Mononuclear cell (primary cell): ENCODE data around the gene TFDP1. TPM values are rescaled to one million over a fixed set of nuclear protein-coding genes. Genes with fewer than 3 reads are reported as not detected.

Experiments
- H3K27me3 ChIP-seq: 2 replicates; pipeline ENCODE4 v1.6.0; 2011; ENCODE audit warnings: low read length, control low read depth; ENCODE audit not compliant: insufficient read depth
- H3K4me1 ChIP-seq: 2 replicates; pipeline ENCODE4 v1.5.1; 2011; ENCODE audit warnings: mild to moderate bottlenecking, low read length, control low read depth; ENCODE audit not compliant: insufficient read depth
- H3K4me3 ChIP-seq: 2 replicates; pipeline ENCODE4 v1.5.1; 2011; ENCODE audit warnings: mild to moderate bottlenecking, low read length, moderate library complexity
- H3K9me3 ChIP-seq: 2 replicates; pipeline ENCODE4 v1.5.1; 2011; ENCODE audit warnings: low read depth, mild to moderate bottlenecking, control low read depth, low read length
- total RNA-seq: library from RNA; depleted of rRNA; stranded (reverse); fragments of >200 nt; gene quantifications from one replicate; pipeline ENCODE4 v1.2.3, GENCODE V29; 2012

Gene TFDP1
- total RNA-seq, 1 donor = 20.3 TPM

- Histone ChIP-seq H3K4me3 (no peak overlapping the region), H3K9me3 (peaks cover 5% of the 10 kb centered on the region), H3K27me3 (no peaks in the 10 kb centered on the region), H3K4me1 (no peaks in the 10 kb centered on the region)
Observed at GRCh38 chr13:113656003-113656588, 71.5 kb downstream of the TFDP1 start.

- H3K27me3 ChIP-seq = no peaks in the 10 kb centered on the region
Observed at GRCh38 chr13:113656831-113657671, 72.5 kb downstream of the TFDP1 start.

DNA sequence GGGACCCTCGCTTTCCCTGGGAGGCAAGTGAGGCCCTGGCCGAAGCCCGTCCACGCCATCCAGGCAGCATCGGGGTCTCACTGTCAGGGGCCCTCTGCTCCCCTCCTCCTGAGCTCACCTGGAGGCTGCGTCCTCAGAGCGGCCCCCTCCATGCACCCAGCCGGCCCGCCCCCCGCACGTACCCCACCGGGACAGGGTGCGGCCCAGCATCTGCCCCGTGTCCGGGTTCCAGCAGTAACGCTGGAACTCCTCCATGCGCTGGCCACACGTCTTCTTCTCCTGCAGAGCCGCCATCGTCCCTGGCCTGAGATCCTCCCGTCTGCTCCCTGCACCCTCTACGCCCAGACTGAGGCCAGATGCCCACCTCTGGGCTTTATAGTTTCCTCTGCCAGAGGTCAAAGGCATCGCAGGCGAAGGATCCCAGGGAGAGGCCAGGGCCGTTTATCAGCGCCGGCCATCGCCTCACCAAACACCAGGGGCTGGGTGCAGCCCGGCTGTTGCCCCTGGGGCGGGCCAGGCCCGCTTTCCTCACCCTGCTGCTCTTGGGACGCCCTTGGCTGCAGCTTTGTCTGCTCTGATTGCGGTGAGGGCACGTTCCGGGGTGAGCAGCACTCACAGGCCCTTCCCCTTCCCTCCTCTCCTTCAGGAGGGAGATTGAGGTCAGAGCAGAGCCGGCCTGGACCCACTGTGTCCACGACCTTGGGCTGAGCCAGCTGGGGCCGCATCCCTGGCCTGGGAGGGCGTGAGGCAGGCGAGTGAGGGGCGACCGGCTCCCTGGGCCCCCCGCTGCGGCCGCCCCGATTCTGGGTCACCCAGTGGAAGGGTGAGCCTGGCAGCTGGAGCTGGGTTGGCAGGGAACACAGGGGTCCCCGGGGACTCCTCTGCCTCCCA lies 73.5 kb downstream of the TFDP1 start, which contains the start of gene ATP4B:
Gene ATP4B, minus strand, starts transcription at position 348 of the 891 bp plus-strand sequence. Its CDS starts 54 bp downstream, at position 294.
- no peak within 1 kb of the TSS for H3K4me3 ChIP-seq
- no peaks in the 10 kb centered on the region for H3K27me3 ChIP-seq
- no peaks in the 10 kb centered on the region for H3K4me1 ChIP-seq
- peaks cover 17% of the 10 kb centered on the region for H3K9me3 ChIP-seq

More at GRCh38 chr13:113656831-113657671, 72.5 kb downstream of the TFDP1 start:
- Histone ChIP-seq H3K4me3 (no peak overlapping the region), H3K4me1 (no peaks in the 10 kb centered on the region), H3K9me3 (peaks cover 14% of the 10 kb centered on the region)

DNA sequence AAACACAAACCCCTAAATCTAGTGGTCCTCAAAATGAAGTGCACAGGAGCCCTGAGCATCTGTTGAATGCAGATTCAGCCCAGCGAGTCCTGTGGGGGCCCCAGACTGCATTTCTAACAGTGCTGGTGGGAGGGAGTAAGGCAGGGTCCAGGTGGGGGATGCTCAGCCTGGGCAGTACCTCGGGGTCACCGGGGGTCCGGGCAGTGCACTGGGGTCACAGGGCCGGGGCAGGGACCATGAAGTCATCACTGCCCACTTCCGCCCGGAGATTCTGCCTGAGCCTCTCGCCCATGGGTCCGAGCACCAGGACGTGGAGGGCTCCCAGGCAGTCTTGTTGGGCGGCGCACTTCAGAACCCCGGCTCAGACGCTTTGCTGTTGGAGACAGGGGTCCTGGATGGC lies 74.3 kb downstream of the TFDP1 start:
- Histone ChIP-seq H3K4me3 (no peak overlapping the region), H3K9me3 (peaks cover 17% of the 10 kb centered on the region), H3K27me3 (no peaks in the 10 kb centered on the region), H3K4me1 (no peaks in the 10 kb centered on the region)

DNA sequence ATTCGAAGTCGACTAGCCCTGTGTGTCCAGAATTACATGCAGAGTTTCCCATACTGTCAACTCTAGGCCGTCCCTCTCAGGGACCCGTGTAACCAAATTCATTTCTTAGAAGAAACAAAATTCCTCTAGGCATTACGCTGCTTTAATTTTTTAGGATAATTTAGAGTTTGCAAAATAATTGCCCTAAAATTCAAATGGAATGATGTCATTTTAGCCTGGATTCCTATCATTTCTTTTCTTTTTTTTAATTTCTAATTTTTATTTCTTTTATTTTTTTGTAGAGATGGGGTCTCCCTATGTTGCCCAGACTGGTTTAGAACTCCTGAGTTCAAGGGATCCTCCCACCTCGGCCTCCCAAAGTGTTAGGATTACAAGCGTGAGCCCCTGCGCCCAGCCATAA lies 74.8 kb downstream of the TFDP1 start:
- no peak overlapping the region for H3K4me3 ChIP-seq

GRCh38 chr13:113660066-113660465 lies 75.5 kb downstream of the TFDP1 start:
- Histone ChIP-seq H3K4me3 (no peak overlapping the region), H3K9me3 (peaks cover 17% of the 10 kb centered on the region), H3K27me3 (no peaks in the 10 kb centered on the region), H3K4me1 (no peaks in the 10 kb centered on the region)

More for the DNA sequence above, 74.8 kb downstream of the TFDP1 start:
- H3K4me1 ChIP-seq = no peaks in the 10 kb centered on the region
- H3K27me3 ChIP-seq = no peaks in the 10 kb centered on the region
- H3K9me3 ChIP-seq = peaks cover 17% of the 10 kb centered on the region

- peaks cover 17% of the 10 kb centered on the region for H3K9me3 ChIP-seq
Observed at GRCh38 chr13:113661509-113661908, 77.0 kb downstream of the TFDP1 start.

DNA sequence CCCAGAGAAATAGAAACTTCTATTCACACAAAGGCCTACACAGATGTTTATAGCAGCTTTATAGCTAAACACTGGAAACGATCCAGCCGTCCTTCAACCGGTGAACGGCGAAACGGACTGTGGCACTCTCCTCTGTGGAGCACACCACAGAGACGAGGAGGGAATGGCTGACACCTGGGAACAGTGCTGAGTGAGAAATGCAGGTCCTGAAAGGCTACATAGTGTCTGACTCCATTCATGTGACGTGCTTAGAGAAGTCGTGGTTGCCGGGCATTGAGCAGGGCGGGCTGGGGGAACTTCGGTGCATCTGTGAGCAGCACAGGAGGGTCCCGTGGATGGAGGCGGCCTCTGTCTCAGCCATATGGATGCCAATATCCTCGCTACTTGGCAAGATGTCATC lies 79.4 kb downstream of the TFDP1 start:
- no peak overlapping the region for H3K4me3 ChIP-seq
- H3K9me3 ChIP-seq = peaks cover 17% of the 10 kb centered on the region
- no peaks in the 10 kb centered on the region for H3K4me1 ChIP-seq
- no peaks in the 10 kb centered on the region for H3K27me3 ChIP-seq

More at GRCh38 chr13:113661509-113661908, 77.0 kb downstream of the TFDP1 start:
- no peak overlapping the region for H3K4me3 ChIP-seq
- H3K27me3 ChIP-seq = no peaks in the 10 kb centered on the region
- H3K4me1 ChIP-seq = no peaks in the 10 kb centered on the region

DNA sequence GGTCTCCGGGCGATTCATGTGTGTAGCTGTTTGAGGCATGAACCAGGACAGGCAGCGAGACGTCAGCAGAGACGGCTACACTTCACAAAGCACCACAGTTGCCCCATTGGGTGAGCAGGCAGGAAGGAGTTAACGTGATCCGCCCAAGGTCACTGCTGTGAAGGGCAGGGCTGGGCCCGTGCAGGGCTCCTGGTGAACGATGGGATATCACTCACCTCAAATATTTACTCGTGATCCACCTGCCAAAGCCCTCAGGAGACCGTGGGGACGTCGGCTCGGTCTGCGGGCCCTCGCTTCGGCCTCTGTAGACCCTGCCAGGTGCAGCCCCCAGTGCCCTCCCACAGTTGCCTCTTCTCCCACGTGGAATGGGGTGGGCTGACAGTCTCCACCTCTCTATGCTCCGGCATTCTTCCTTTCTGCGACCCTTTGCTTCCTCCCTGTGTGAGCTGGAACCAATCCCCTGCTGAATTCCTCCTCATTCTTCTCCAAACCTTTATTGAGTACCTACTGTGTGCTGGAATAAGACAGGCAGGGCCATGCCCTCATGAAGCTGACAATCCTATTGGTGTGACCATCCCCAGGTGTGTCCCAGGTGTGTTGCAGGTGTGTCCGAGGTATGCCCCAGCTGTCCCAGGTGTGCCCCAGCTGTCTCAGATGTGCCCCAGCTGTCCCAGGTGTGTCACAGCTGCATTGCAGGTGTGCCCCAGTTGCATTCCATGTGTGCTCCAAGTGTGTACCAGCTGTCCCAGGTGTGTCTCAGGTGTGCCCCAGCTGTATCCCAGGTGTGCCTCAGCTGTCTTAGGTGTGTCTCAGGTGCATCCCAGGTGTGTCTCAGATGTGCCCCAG lies 80.4 kb downstream of the TFDP1 start:
- H3K4me1 ChIP-seq = no peaks in the 10 kb centered on the region
- H3K27me3 ChIP-seq = no peaks in the 10 kb centered on the region
- peaks cover 17% of the 10 kb centered on the region for H3K9me3 ChIP-seq
- no peak overlapping the region for H3K4me3 ChIP-seq

GRCh38 chr13:113665597-113666328 lies 81.2 kb downstream of the TFDP1 start:
- H3K27me3 ChIP-seq = no peaks in the 10 kb centered on the region
- no peak overlapping the region for H3K4me3 ChIP-seq
- H3K4me1 ChIP-seq = no peaks in the 10 kb centered on the region
- peaks cover 16% of the 10 kb centered on the region for H3K9me3 ChIP-seq

DNA sequence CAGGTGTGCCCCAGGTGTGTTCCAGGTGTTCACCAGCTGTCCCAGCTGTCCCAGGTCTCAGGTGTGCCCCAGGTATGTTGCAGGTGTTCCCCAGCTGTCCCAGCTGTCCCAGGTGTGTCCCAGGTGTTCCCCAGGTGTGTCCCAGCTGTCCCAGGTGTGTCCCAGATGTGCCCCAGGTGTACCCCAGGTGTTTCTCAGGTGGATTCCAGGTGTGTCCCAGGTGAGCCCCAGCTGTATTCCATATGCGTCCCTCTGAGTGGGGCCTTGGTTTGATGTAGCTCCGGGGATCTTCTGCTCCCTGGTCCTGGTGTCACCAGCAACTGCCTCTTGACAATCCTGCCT lies 81.7 kb downstream of the TFDP1 start:
- Histone ChIP-seq H3K4me3 (no peak overlapping the region), H3K9me3 (peaks cover 11% of the 10 kb centered on the region), H3K4me1 (no peaks in the 10 kb centered on the region), H3K27me3 (no peaks in the 10 kb centered on the region)

GRCh38 chr13:113666951-113667701 lies 82.6 kb downstream of the TFDP1 start, which contains the start of gene GRK1:
Gene GRK1, plus strand, starts transcription at chr13:113667219. Its CDS starts 168 bp downstream, at chr13:113667387.
- no peaks in the 10 kb centered on the region for H3K4me1 ChIP-seq
- H3K9me3 ChIP-seq = peaks cover 2% of the 10 kb centered on the region
- H3K27me3 ChIP-seq = no peaks in the 10 kb centered on the region
- no peak within 1 kb of the TSS for H3K4me3 ChIP-seq
